Nephron progenitor cell (in vitro differentiated cells): ENCODE measurements around the gene MOB1B.
A peak's percentile ranks its signal among the peaks of the same experiment; 100 is the strongest.

Experiments
- DNase-seq: peaks from one replicate; pipeline ENCODE4 v3.0.0; 2021
- H3K27ac Mint-ChIP-seq: 2 replicates; pipeline ENCODE4 v1.8.0; 2021; ENCODE audit warnings: mild to moderate bottlenecking, moderate library complexity, mixed read lengths
- H3K27me3 Mint-ChIP-seq: 2 replicates; pipeline ENCODE4 v1.8.0; 2021; ENCODE audit warnings: mild to moderate bottlenecking, low read depth, mixed read lengths; ENCODE audit not compliant: poor library complexity
- H3K36me3 Mint-ChIP-seq: 2 replicates; pipeline ENCODE4 v1.8.0; 2021; ENCODE audit warnings: low read depth, mixed read lengths
- H3K4me1 Mint-ChIP-seq: 2 replicates; pipeline ENCODE4 v1.8.0; 2021; ENCODE audit warnings: mixed read lengths
- H3K4me3 Mint-ChIP-seq: 2 replicates; pipeline ENCODE4 v1.8.0; 2021; ENCODE audit warnings: mild to moderate bottlenecking, moderate library complexity, mixed read lengths
- H3K9me3 Mint-ChIP-seq: 2 replicates; pipeline ENCODE4 v1.8.0; 2021; ENCODE audit warnings: mild to moderate bottlenecking, moderate library complexity, mixed read lengths
- TF ChIP-seq, protein P1 (sequence below): fragments of 200-600 bp; sonication (generic); IDR thresholded peaks from 2 replicates; pipeline ENCODE4 v1.5.0; 2021; ENCODE audit warnings: antibody characterized with exemption

Gene MOB1B

DNA sequence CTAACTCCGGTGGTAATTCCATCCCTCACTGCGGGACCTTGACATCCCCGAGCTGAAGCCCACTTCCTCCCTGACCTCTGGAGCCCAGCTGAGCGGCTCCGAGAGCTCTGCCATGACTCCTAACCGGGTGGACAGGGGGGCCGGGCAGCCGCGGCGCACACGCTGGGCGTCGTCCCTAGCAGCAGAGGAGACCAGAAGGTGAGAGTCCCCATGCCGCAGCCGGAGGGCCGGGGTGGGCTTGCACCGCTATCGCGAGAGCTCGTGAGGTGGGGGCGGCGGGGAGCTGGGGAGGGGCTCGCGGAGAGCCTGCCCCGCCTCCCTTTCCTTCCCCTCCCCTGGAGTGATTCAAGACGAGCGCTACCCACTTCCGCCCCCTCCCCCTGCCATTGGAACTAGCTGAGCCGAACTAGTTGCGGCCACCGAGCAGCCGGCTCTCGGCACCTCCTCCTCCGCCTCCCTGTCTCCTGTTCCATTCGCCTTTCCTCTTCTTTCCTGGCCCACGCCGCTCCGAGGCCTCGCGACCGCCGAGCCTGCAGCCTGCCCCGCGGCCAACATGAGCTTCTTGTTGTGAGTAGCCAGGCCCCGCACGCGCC is at the start of gene MOB1B:
Gene MOB1B, plus strand, starts transcription at position 386 of the 593 bp plus-strand sequence. Its CDS starts 168 bp downstream, at position 554.
- Mint-ChIP-seq H3K27ac (peak within 1 kb of the TSS; percentile 99), H3K4me1 (peaks cover 28% of the 10 kb centered on the region), H3K27me3 (no peaks in the 10 kb centered on the region), H3K9me3 (no peaks in the 10 kb centered on the region), H3K4me3 (peak within 1 kb of the TSS; percentile 97), H3K36me3 (peaks cover 22% of the 10 kb centered on the region)
- DNase-seq: peak; percentile 93
- TF ChIP-seq, protein P1, sequence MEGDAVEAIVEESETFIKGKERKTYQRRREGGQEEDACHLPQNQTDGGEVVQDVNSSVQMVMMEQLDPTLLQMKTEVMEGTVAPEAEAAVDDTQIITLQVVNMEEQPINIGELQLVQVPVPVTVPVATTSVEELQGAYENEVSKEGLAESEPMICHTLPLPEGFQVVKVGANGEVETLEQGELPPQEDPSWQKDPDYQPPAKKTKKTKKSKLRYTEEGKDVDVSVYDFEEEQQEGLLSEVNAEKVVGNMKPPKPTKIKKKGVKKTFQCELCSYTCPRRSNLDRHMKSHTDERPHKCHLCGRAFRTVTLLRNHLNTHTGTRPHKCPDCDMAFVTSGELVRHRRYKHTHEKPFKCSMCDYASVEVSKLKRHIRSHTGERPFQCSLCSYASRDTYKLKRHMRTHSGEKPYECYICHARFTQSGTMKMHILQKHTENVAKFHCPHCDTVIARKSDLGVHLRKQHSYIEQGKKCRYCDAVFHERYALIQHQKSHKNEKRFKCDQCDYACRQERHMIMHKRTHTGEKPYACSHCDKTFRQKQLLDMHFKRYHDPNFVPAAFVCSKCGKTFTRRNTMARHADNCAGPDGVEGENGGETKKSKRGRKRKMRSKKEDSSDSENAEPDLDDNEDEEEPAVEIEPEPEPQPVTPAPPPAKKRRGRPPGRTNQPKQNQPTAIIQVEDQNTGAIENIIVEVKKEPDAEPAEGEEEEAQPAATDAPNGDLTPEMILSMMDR: peak; percentile 36

DNA sequence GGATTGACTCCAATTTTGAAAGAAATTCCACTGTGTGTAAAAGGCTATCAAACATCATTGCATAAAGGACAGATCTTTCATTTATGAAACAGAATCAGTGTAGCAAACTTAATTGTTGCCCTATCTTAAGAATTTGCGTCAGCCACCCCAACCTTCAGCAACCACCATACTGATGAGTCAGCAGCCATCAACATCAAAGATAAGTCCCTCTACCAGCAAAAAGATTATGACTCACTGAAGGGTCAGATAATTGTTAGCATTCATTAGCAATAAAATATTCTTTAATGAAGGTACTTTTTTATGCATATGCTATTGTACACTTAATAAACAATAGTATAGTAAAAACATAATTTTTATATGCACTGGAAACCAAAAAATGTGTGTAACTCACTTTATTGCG is 46.7 kb upstream of the MOB1B start:
- no peaks in the 10 kb centered on the region for H3K9me3 Mint-ChIP-seq
- H3K36me3 Mint-ChIP-seq: no peaks in the 10 kb centered on the region
- DNase-seq: no peak

DNA sequence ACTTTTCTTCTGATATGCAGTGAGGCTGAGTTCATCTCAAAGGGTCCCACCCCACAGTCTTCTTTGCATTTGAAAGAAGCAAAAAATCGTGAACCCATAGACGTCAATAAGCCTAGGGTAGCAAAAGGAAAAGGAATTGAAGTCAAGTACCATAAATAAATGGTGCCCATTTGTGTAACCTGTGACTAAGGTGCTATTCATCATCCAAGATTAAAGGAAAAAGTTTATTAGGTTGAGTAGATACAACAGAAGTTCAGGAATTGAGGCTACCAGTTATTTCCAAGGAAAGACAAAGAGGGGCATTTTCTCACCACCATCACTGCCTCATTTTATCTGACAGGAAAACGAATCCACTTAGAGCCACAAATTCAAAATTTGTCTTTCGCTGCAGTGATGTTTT is 43.7 kb upstream of the MOB1B start:
- no peak for DNase-seq
- H3K27ac Mint-ChIP-seq: no peak overlapping the region
- TF ChIP-seq, protein P1: no peak
- H3K36me3 Mint-ChIP-seq: no peaks in the 10 kb centered on the region
- H3K9me3 Mint-ChIP-seq: no peaks in the 10 kb centered on the region
- no peak overlapping the region for H3K4me3 Mint-ChIP-seq
- peaks cover 5% of the 10 kb centered on the region for H3K4me1 Mint-ChIP-seq
- no peaks in the 10 kb centered on the region for H3K27me3 Mint-ChIP-seq

More for the DNA sequence above, 46.7 kb upstream of the MOB1B start:
- no peak overlapping the region for H3K27ac Mint-ChIP-seq
- no peaks in the 10 kb centered on the region for H3K4me1 Mint-ChIP-seq
- TF ChIP-seq, protein P1: no peak
- no peaks in the 10 kb centered on the region for H3K27me3 Mint-ChIP-seq
- H3K4me3 Mint-ChIP-seq: no peak overlapping the region

DNA sequence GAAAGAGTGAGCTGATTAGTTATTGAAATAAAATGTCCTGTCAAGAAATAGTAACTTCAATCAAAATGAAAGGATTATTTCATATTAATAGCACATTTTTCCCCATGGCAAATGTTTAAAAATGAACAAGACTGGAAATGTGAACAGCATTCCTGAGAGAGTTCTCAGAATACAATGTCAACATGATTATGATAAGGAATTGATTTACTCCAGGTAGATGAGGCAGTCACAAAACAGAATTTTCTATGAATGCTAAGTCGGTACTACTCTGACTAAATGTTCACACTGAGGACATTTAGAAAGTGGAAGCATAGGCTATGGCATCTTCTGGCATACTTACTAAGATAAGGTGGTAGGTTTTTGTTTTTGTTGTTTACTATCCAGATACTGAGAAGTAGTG is 43.1 kb upstream of the MOB1B start:
- H3K27ac Mint-ChIP-seq: no peak overlapping the region
- DNase-seq: no peak
- peaks cover 5% of the 10 kb centered on the region for H3K4me1 Mint-ChIP-seq
- no peaks in the 10 kb centered on the region for H3K36me3 Mint-ChIP-seq
- TF ChIP-seq, protein P1: no peak
- no peaks in the 10 kb centered on the region for H3K9me3 Mint-ChIP-seq
- H3K27me3 Mint-ChIP-seq: no peaks in the 10 kb centered on the region
- H3K4me3 Mint-ChIP-seq: no peak overlapping the region

DNA sequence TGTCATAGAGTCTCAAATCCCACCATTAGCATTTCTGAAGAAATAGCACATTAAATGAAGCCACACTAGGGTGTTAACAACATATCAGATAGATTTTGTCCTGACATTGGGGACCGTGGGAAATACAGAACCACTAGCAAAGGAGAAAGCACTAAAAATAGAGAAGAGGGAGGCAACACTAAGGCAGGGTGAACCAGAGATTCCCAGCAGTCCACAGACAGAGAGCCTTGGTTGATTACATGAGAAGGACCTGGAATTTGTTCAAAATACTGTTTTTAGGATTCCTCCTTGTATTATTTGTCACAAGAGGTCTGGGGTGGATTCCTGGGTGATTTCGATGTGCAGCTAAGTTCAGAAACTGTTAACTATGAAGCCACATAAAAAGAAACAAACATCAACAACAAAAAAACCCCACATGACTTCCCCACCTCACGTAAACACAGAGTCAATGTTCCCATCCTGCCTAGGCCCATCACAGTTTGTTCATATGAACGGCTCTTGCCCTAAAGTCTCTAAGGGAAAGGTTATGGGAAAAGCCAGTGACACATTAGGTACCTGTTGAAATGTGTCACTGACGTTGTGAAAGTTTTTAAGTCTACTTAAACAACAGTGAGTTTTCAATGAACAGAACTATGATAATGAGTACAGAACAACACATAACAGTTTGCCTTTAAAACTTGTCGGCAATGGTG is 38.9 kb upstream of the MOB1B start:
- Mint-ChIP-seq H3K4me3 (no peak overlapping the region), H3K27me3 (no peaks in the 10 kb centered on the region), H3K36me3 (no peaks in the 10 kb centered on the region), H3K27ac (peak overlapping the region; percentile 21), H3K4me1 (peaks cover 5% of the 10 kb centered on the region), H3K9me3 (no peaks in the 10 kb centered on the region)
- DNase-seq: no peak
- TF ChIP-seq, protein P1: no peak

DNA sequence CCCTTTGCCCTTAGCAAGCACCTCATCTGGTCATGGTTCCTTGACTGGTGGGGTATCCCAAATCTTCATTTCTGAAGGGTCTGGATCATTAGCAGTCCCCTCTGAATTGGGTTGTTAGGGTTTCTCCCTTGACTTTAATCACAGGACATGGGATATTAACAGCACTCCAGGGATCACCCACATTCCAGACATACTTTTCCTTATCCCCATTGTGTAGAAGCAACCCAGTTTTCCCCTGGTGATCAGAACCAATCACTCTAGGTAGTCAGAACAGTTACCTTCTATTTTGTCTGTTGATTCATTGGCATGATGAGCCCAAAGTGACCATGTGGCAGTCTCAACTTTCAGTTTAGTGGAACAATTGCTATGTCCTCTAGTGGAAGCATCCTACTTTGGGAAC is 33.4 kb upstream of the MOB1B start:
- Mint-ChIP-seq H3K27ac (no peak overlapping the region), H3K4me3 (no peak overlapping the region), H3K36me3 (no peaks in the 10 kb centered on the region), H3K4me1 (no peaks in the 10 kb centered on the region), H3K9me3 (no peaks in the 10 kb centered on the region), H3K27me3 (no peaks in the 10 kb centered on the region)
- no peak for DNase-seq
- TF ChIP-seq, protein P1: no peak
